ENCODE measurements around the gene LCNL1. TPM values are rescaled to one million over a fixed set of nuclear protein-coding genes. Genes with fewer than 3 reads are reported as not detected.

LCNL1 gene
- polyA plus RNA-seq, 1 donor (not counting 4 experiments of a cell fraction or from before 2014, with no cell fraction given), result not detected

DNA sequence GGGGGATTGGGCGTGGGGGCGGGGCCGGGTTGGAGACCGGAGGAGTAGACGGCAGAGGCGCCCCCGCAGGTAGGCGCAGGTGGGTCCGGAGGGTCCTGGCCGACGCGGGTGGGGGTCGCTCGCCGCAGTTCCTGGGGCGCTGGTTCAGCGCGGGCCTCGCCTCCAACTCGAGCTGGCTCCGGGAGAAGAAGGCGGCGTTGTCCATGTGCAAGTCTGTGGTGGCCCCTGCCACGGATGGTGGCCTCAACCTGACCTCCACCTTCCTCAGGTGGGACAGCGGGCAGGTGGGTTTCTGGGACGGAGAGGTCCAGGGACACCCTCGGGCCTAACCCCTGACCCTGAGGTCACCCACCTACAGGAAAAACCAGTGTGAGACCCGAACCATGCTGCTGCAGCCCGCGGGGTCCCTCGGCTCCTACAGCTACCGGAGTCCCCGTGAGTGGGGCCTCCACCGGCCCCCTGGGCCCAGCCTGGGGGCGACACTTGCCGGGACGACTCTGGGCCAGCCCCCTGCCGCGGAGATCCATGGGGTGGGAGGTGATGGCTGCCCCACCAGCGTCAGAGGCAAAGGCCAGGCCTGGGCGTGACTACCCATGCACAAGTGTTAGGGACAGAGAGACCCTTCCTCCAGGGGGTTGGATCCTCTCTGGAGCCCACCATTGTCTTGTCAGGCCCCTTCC, 3.8 kb upstream of the LCNL1 start:
- no peak overlapping the region for H3K4me2 ChIP-seq (ENCODE audit: control insufficient read depth, extremely low read depth, insufficient read depth, low read depth, low read length)
- peaks cover 8% of the 10 kb centered on the region for H3K4me1 ChIP-seq (ENCODE audit: control insufficient read depth, extremely low read depth, insufficient read depth, low read length)
- dilution Hi-C loops (cut with MboI; ENCODE audit: extremely low pct_ligation_motif_present, low sequenced_read_pairs), result no loop called here
- no peaks in the 10 kb centered on the region for H3K9me3 ChIP-seq (ENCODE audit: control insufficient read depth, low read depth, low read length)
- no peak overlapping the region for H2AFZ ChIP-seq (ENCODE audit: control insufficient read depth, low read length)
- no peak overlapping the region for H3K4me3 ChIP-seq (ENCODE audit: control insufficient read depth in 2 of 3, extremely low read depth in 1 of 3, insufficient read depth in 2 of 3, low read depth in 1 of 3, low read length in 3 of 3)
- TF ChIP-seq, protein P1, sequence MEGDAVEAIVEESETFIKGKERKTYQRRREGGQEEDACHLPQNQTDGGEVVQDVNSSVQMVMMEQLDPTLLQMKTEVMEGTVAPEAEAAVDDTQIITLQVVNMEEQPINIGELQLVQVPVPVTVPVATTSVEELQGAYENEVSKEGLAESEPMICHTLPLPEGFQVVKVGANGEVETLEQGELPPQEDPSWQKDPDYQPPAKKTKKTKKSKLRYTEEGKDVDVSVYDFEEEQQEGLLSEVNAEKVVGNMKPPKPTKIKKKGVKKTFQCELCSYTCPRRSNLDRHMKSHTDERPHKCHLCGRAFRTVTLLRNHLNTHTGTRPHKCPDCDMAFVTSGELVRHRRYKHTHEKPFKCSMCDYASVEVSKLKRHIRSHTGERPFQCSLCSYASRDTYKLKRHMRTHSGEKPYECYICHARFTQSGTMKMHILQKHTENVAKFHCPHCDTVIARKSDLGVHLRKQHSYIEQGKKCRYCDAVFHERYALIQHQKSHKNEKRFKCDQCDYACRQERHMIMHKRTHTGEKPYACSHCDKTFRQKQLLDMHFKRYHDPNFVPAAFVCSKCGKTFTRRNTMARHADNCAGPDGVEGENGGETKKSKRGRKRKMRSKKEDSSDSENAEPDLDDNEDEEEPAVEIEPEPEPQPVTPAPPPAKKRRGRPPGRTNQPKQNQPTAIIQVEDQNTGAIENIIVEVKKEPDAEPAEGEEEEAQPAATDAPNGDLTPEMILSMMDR (optimal IDR thresholded peaks at IDR 0.05 in 1 of 3, IDR thresholded peaks at IDR 0.05 in 1 of 3, conservative IDR thresholded peaks at IDR 0.05 in 1 of 3; ENCODE audit: extremely low read depth in 1 of 3, insufficient read depth in 2 of 3, low read length in 3 of 3), result no peak
- no peak for TF ChIP-seq EZH2 (IDR thresholded peaks at IDR 0.05; ENCODE audit: low read length)
- no peaks in the 10 kb centered on the region for H3K36me3 ChIP-seq (ENCODE audit: control insufficient read depth in 2 of 2, extremely low read depth in 1 of 2, insufficient read depth in 2 of 2, low read length in 2 of 2)
- DNase-seq (ENCODE audit: low read depth, low spot score) (no peak), FAIRE-seq (no peak)
- H3K27ac ChIP-seq (ENCODE audit: control insufficient read depth, insufficient read depth, low read length), result no peak overlapping the region
- H3K9me1 ChIP-seq (ENCODE audit: control insufficient read depth, extremely low read depth, insufficient read depth, low read length), result no peaks in the 10 kb centered on the region
- H3K79me2 ChIP-seq (ENCODE audit: control insufficient read depth, insufficient read depth, low read length), result no peaks in the 10 kb centered on the region
- H4K20me1 ChIP-seq (ENCODE audit: control insufficient read depth, extremely low read depth, insufficient read depth, low read length), result no peaks in the 10 kb centered on the region
- H3K9ac ChIP-seq (ENCODE audit: control insufficient read depth, extremely low read depth, insufficient read depth, low read length), result no peak overlapping the region
- H3K27me3 ChIP-seq (ENCODE audit: control insufficient read depth, extremely low read depth, insufficient read depth, low read length), result peaks cover 6% of the 10 kb centered on the region

DNA sequence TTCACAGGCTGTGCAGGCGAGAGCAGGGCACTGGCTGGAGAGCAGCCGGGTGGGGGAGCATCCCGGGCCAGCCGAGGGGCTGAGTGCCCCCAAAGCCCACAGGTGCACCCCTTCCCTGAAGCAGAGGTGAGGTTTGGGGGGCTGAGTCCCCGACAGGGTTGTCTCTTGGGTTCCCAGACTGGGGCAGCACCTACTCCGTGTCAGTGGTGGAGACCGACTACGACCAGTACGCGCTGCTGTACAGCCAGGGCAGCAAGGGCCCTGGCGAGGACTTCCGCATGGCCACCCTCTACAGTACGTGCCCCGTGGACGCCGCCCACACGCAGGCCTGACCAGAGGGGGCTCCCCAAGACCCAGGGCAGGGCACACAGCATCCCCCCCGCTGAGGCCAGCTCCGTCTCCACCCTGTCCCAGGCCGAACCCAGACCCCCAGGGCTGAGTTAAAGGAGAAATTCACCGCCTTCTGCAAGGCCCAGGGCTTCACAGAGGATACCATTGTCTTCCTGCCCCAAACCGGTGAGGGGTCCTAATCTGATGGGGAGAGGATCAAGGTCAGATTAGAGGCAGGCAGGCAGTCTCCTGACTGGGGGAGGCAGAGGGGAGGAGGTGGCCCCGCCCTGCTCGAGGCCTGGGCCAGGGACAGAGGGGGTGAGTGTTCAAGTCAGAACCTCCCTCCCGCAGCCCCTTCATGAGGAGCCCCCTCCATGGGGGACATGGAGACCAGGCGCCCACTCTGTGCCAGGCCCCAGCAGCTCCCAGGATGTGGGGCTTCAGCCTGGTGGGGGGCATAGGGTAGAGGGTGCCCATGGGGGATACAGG, 2.8 kb upstream of the LCNL1 start:
- Histone ChIP-seq H4K20me1 (ENCODE audit: control insufficient read depth, extremely low read depth, insufficient read depth, low read length) (no peaks in the 10 kb centered on the region), H3K4me2 (ENCODE audit: control insufficient read depth, extremely low read depth, insufficient read depth, low read depth, low read length) (no peak overlapping the region), H3K9ac (ENCODE audit: control insufficient read depth, extremely low read depth, insufficient read depth, low read length) (no peak overlapping the region), H3K9me1 (ENCODE audit: control insufficient read depth, extremely low read depth, insufficient read depth, low read length) (no peaks in the 10 kb centered on the region), H3K9me3 (ENCODE audit: control insufficient read depth, low read depth, low read length) (no peaks in the 10 kb centered on the region), H3K27ac (ENCODE audit: control insufficient read depth, insufficient read depth, low read length) (no peak overlapping the region), H3K36me3 (ENCODE audit: control insufficient read depth in 2 of 2, extremely low read depth in 1 of 2, insufficient read depth in 2 of 2, low read length in 2 of 2) (no peaks in the 10 kb centered on the region), H3K4me3 (ENCODE audit: control insufficient read depth in 2 of 3, extremely low read depth in 1 of 3, insufficient read depth in 2 of 3, low read depth in 1 of 3, low read length in 3 of 3) (no peak overlapping the region), H3K79me2 (ENCODE audit: control insufficient read depth, insufficient read depth, low read length) (no peaks in the 10 kb centered on the region), H2AFZ (ENCODE audit: control insufficient read depth, low read length) (no peak overlapping the region), H3K4me1 (ENCODE audit: control insufficient read depth, extremely low read depth, insufficient read depth, low read length) (peaks cover 6% of the 10 kb centered on the region), H3K27me3 (ENCODE audit: control insufficient read depth, extremely low read depth, insufficient read depth, low read length) (peaks cover 16% of the 10 kb centered on the region)
- FAIRE-seq (no peak), DNase-seq (ENCODE audit: low read depth, low spot score) (no peak)
- dilution Hi-C loops (cut with MboI; ENCODE audit: extremely low pct_ligation_motif_present, low sequenced_read_pairs), result no loop called here
- no peak for TF ChIP-seq EZH2 (IDR thresholded peaks at IDR 0.05; ENCODE audit: low read length)
- TF ChIP-seq, protein P1 (optimal IDR thresholded peaks at IDR 0.05 in 1 of 3, IDR thresholded peaks at IDR 0.05 in 1 of 3, conservative IDR thresholded peaks at IDR 0.05 in 1 of 3; ENCODE audit: extremely low read depth in 1 of 3, insufficient read depth in 2 of 3, low read length in 3 of 3), result no peak
